ENCODE measurements around the gene ETV5.

ETV5 gene

DNA sequence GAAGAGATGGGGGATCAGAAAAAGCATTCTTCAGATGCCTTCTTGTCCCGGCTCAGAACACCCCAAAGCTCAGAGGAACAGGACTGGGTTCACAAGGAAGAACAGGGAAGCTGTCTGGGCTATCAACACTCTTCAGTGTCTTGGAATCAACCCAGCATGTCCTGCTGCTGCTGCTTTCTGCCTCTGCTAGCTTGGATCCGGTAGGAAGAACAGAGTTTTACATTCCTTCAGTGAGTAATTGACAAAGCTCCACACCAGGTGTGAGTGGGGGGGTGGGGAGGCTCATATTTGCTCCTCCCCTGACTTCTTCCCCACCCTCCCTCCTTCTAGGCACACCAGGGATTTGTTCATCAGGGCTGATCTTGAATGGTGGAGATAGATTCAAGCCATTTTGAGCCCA lies 13.1 kb upstream of the ETV5 start:
- no peak for DNase-seq

DNA sequence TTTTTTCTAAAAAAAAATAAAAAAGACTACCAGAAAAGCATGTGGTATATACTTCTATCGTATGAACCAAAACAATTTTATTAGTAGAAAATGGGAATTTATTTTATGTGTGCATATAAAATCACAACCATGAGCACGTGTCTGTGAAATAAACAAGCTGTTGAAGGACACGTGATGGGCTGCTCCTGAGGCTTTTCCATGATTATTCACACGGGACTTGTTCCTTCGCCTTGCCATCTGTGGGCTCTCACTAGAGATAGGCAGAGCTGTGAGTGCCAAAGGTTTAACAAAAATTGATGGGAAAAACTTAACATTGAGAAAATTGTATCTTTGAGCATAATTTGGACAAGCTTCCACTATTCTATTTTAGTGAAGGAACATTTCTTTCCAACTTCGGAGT lies 12.4 kb upstream of the ETV5 start:
- DNase-seq, result no peak

DNA sequence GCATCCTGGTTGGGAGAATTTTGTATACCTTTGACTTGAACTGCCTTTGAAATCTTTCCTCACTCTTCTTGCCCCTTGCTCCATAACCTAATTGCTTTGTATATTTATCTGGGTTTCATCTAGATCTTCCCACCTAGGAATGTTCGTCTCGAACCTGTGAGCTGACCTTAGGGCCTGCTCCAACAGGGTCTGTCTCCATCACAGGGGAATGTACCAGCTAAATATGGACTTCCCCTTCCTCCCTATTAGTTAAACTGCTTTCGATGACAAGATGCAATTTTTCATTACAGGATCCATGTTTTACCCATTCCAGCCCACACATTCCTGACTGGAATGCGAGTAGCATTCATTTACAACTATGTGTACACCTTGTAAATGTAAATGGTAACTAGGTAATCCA lies 10.6 kb upstream of the ETV5 start:
- DNase-seq, result no peak

DNA sequence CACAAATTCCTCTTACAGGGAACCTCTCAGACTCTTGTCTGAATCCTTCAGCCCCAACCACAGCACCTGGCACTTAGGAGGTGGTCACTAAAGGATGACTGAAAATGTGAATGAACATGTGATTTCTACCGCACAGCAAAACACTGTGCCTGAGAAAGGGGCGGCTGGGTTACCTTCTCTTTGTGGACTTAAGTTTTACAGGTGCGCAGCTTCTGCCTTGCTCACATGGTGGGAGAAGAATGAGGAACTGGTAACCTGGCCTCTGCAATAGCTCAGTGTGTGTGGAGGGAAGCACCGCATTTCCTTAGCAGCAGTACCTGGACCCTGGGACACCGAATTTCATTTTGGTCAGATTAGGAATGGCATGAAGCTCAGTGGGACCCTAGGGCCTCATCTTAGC lies 9.8 kb upstream of the ETV5 start:
- DNase-seq, result no peak

DNA sequence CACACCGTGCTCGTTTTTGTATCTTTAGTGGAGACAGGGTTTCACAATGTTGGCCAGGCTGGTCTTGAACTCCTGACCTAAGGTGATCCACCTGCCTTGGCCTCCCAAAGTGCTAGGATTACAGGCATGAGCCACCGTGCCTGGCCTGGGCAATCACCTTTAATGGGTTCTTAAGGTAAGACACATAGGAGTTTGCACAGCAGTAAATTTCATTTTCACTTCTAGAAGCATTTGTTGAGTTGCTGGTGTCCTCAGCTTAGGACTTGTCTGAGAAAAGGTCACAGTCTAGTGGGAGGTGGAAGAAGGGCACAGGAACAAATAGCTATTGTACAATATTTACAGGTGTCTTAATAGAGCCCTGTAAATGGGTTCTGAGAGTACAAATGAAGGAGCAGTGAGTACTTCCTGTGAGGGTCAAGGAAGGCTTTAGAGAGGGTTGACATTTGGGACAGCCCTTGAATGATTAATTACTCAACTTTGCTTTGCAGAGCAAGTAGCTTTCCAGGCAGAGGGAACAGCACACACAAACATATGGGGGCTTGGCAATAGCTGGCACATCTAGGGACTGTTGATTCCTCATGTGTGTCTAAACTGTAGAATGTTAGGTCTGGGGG lies 8.7 kb upstream of the ETV5 start:
- no peak for DNase-seq

DNA sequence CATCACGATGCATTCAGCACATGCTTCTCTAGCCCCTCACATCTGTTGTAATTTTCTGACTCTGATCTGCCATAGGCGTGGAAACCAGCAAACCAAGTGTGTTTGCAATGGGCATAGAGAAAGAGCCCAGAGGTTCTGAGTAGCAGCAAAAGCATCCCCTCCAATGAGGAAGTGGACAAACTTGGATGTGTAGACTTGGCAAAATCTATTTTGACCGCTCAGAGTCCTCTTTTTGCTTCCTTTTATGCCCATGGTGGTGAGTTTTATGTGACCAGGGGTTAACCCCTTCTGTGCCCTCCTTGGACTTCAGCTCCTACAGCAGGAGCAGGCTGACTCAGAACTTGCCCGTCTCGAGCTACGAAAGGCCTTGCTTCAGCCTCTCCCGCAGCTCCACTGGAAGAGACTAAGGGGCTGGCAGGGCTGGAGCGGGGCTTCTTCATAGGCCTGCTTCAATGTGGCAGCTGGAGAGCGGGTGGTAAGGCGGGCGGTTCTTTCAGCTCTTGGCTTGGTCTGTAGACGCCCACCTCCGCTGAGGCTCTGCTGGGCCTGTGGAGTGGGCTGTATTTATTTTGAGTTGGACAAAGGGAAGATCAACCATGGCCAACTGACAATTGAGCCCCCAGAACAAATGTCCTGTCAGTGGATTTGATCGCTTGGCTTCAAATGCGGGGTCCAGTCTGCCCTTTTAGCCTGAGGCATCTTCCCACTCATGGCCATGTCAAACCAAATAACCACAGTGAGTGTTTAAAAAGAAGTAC lies 6.5 kb upstream of the ETV5 start:
- DNase-seq, result no peak

DNA sequence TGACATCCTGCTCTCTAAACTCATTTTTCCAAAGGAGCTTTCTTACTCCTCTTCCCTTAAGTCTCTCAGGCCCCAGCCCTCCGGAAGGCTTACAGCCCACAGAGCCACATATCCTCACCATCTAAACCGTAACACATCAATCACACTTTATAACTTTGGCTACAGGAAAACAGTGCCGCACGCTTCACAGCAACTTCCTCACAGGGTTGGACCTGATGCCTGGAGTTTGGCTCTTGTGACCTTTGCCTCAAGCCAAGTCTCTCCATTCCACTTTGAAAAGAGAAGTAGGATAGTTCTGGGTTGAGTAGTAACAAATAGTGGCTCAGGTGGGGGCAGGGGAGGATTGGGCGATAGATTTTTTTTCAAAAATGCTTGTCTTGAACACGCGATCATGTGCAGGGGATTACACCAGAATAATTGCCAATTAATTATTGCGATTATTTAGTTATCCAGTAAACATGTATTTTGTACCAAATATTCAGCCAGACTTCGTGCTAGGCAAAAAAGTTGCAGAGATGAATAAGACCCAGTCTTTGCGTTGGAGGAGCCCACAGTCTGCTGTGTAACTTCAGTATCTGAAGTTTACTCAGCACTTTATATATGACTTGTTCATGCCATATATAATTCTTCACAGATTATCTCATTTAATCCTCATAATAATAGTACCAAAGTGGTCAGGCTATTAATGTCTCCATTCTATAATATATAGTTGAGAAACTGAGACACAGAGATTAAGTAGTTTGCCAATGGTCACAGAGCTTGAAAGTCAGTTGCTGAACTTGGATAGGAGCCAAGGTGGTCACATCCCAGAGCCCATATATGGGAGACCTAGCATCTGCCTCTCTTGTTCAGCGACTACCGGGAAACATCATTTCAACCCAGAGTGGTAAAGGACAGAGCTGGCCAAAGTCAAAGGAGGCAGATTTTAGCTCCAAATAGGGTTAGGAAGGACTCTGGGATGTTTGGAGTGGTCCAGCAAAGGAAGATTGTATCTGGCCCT lies 2.4 kb upstream of the ETV5 start:
- no peak for DNase-seq

DNA sequence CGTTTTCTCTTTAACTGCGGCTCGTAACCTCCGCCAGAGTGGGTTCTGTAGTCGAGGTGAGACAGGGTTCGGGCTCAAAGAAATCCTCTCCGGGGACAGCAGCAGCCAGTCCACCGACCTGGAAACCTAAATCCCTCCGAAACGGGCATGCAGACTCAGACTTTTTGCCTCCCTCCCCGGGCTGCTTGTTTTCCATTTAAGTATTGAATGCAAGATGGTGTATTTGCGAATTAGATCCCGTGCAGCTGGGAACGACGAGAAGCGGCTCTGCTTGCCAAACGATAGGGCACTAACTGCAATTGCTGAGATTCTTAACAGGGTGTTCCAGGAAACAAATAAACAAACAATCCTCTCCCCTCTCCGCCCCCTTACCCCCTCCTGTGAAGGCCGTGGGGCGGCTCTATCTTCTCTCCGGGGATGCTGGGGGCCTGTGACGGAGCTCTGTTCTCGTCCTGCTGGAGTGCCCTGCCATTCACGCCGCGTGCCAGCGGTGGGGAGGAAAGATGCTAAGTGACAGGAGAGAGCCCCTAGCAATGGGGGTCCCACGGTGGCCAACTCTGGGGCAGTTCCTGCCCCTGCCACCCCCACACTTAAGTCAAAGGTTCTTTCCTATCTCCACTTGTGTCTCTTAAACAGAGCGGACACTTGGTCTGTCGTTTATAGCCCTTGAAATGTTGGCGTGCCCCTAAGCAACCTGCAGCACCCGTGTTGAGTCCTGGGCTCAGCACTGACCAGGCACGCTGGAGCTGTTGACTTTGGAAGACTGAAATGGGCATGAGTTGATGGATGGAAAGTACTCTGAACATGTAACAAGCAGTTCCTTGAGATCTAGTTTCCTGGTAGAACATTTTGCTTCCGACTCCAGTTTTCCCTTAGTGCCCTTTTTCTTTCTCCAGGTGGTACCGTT lies 1.3 kb upstream of the ETV5 start:
- no peak for DNase-seq

DNA sequence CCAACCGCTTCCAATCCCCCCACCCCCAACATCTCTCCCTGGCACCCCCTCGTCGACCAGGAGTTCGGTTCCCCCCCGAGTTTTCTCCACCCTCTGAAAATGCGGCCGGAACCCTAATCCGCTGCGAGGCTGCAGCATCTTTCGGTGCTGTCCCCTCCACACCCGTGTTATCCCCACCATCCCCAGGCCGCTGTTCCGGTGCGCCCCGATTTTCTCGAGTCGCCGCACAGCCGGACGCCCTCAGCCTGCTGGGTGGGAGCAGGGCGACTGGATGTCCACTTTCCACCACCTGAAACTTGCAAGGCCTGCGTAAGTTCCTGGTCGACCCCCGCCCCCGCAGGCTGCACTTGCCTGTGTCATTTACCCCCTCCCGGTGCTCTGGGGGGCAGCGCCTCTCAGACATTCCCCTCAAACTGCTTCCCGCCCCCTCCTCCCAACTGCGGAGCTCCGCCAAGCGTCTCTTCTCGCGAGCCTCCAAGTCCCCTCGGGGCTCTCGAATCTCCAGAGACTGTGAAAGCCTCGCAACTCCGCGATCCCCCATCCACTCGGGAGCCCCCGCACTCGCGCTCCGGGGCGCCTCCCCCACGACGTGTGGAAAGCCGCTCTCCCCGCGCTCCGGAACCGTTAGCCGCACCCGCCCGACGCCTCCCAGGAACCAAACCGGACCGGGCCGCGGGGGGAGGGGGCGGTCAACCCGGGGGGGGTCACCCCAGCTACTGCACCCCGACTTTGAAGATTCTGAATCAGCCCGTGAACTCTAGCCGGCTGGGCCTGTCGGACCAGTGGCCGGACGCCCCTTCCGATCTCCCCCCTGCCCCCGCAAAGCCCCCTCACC lies 566 bp downstream of the ETV5 start:
- DNase-seq, result no peak

DNA sequence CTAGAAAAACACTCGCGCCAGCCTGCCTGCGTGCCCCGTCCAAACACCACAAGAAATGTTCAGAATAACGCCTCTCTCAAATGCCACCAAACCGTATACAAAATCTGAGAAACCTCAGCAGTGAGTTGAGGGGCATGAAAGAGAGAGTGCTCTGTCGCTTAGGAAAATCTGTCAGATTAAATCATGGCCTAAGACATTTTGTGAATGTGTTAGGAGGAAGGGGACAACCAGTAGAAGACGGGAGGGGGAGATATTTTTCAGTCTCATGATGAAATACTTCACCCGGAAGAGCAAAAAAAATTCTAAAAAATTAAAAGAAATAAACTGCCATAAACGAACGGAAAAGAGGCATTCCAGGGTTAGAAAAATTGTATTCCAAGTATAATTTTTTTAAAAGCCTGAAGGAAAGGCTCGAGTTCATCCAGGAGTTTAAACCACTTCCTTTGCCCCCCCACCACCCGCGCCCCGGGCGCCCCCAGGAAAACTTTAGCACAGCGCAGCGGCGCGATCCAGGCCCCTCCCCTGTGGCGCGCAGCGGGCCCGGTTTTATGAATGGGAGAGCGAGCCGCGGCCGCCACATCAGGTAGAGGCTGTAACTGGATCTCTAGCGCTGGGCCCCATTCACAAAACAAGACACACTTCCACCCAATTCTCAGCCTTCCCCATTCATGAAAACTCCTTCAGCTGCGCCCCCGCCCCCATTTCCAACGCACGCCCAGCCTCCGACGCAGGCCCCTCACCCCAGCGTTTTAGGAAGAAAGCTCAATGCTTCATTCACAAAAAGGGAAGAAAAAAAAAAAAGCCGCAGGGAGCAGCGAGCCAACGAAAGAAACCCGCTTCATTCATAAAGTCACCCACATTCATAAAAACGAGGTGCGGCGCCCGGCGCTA lies 1.4 kb downstream of the ETV5 start:
- DNase-seq, result peak in 1 of 2 donors; percentile 37

DNA sequence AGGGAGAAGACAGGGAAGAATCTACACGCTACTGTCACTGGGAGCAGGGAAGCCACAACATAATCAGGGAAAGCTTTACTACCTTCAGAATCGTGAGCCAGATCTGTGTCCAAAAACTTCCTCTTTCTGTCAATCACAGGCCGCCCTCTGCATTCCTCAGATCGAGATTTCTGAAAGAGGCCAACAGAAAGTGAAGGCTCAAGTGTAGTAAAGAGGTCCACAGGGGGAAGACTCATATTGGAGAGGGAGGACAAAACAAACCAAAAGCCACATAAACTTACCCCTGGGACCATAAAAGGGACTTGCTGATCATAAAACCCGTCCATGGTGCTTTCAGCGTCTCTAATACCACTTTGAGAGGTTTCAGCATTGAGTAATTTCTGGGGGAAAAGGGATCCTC lies 3.3 kb downstream of the ETV5 start:
- no peak for DNase-seq

DNA sequence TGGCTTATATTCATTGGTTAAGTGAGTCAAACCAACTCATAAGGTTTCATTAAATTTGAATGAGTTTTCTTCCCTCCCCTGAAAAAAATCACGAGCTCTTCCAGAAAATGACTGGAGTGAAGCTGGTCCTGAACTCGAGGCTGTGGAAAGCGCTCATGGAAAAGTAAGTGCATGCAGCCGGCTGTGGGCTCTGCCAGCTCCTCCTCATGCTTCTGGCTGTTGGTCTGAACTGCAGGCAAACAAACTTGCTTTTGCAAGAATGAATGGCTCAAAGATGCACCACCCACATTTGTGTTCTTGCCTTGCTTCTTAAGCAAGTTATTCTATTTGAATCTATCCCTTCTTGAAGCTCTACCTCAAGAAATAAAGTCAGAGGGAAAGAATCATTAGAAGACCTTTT lies 6.2 kb downstream of the ETV5 start:
- no peak for DNase-seq

DNA sequence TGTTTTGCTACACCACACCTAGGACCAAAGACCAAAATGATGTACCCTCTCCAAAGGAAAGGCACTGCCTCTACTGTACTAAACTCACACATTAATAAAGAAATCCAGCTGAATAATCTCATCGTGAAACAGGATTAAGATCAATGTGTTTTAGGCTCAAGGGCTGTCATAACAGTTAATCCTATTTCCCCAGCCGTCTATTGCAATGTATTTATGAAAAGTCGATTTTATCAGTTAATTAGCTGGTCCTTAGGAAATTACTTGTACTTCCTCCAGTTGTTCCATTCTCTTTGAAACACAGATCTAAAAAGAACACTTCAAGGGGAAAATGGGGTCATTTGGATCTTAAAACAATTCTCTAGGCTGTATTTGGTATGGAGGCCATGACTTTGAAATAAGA lies 8.5 kb downstream of the ETV5 start:
- DNase-seq, result no peak

DNA sequence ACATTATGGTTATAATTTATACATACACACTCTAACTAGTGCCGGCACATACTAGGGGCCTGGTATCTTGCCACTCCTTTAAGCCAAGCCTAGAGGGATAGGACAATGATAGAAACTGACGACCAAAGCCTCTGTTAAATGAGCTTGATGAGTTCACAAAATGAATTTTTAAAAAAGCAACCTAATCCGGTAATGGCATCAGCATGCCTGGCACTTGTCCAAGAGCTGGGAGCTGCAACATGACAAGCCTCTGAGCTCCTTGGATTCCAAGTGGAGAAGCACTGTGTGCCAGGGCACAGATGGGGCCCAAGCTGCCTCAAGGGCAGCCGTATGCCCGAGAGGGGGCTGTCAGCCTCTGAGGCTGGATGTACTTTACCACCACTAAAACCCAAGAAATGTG lies 9.7 kb downstream of the ETV5 start:
- no peak for DNase-seq

DNA sequence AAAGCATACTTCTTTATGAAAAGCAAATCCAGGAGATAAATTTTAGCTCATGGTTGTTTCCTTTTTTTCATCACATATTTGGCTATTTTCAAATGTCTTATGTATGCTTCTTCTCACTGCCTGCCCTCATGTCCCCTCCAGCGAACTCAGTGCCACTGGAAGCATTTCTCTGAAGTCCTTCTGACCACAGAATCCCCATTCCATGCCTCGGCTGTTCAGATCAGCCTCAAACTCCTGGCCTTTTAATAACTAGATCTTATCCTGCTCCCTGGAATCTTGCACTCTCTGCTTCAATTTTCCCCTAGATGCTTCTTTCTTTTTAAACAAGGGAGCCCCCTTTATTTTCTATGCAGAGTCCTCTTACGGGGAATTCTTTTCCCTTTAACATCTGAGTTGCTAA lies 10.1 kb downstream of the ETV5 start:
- DNase-seq, result no peak

DNA sequence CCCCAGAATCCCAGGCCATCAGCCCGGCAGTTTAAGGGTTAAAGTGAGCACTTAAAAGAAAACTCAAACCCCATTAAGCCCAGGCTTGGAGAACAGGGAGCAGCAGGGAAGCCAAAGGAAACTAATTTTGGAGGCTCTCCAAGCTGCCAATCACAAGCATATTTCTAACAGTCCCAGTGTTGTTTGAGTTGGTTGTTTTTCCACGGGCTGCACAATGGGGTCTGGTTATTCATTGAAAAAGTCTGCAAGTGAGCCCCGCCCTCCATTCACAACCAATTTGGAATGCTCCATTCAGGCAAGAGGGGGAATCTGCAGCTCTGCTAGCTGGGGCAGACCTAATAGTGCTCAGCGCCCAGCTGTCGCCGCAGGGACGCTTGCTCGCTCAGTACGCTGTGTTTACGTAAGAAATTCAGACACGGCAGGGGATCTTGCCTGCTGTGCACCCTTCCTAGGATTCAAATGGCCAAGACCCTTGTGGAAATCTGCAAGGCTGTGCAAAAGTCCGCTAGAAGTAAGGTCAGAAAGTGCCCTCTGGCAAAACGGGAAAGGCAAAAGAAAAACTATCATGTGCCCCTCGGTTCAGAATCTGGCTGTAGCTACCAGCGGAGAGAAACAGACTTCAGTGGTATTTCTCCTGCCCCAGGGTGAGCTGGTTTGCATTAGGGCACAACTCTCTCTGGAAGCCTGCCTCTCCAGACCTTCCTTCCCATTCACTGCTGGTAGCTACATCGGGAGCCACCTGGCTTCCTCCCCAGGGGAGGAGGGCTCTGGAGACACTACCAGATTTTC lies 11.0 kb downstream of the ETV5 start:
- no peak for DNase-seq

DNA sequence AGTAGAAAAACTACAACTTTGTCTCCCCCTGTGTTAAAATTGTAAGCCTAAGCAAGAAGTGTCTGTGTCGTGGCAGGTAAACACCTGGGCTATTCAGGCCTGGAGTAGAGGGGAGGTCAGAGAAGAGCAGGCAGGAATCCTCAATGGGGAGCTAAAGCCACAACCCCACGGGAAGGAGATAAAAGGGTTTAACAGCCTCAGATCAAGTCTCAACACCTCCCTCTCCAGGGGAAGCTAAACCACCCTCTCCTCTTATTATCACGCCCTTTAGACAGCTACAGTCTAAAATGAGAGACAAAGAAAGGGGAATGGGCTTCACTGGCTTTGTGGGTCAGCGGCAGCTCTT lies 11.6 kb downstream of the ETV5 start:
- DNase-seq, result no peak

DNA sequence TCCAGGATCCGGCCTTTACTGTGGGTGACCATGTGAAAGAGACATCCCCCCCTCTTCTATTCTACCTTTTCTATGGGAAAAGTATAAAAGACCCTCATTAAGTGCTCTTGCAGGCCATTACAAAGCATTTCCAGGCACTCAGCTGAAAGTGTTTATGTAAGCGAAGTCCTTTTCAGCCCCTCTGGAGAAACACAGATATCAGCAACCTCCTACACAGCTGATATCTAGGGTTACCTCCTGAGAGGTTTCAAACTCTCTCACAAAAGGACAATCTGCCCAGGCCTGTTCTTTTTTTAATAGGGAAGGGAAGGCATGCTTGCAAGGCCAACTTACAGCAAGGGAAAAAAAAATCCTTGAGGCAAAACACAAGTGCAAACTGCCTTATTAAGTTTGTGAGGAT lies 12.6 kb downstream of the ETV5 start:
- no peak for DNase-seq

DNA sequence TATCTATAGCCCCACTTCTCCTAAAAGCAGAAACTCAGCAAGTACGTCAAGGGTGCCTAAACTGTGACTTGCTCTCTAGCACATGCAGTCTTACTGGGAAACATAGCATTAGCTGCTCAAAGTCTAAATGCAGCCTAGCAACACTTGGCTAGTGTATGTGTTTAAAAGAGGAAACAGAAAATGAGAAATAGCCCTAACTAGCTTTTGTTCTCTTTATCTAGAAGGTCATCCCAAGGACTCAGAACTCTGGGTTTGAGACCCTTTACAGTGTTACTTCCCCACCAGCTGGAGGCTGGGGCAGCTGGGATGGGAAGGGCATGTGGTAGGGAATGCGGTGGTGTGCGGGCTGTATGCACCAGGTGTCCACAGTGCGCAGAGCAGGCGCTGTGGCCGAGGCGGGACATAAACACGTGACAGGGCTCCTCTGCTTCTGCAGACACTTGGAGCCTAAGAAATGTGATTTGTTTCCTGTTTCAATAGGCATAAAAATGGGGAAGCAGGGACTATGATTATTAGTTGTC lies 13.3 kb downstream of the ETV5 start:
- DNase-seq, result no peak
